Left ventricle myocardium inferior (tissue), 1 donor: Measurements from ENCODE around the gene PDE10A. TPM values are rescaled to one million over a fixed set of nuclear protein-coding genes. Genes with fewer than 3 reads are reported as not detected.
A peak's percentile ranks its signal among the peaks of the same experiment; 100 is the strongest.

Experiments used
- DNase-seq: peaks from one replicate; pipeline ENCODE4 v3.0.0-alpha.2; 2020
- H3K27ac ChIP-seq: fragments of 200-600 bp; replicated peaks from 2 replicates; pipeline ENCODE4 v1.8.0; 2021
- H3K27me3 ChIP-seq: fragments of 200-600 bp; 2 replicates; pipeline ENCODE4 v1.8.0; 2021; ENCODE audit warnings: low read depth
- H3K36me3 ChIP-seq: fragments of 200-600 bp; 2 replicates; pipeline ENCODE4 v1.8.0; 2021
- H3K4me1 ChIP-seq: fragments of 200-600 bp; 2 replicates; pipeline ENCODE4 v1.8.0; 2021
- H3K4me3 ChIP-seq: fragments of 200-600 bp; 2 replicates; pipeline ENCODE4 v1.8.0; 2021; ENCODE audit warnings: mild to moderate bottlenecking, moderate library complexity
- H3K9me3 ChIP-seq: fragments of 200-600 bp; replicated peaks from 2 replicates; pipeline ENCODE4 v1.8.0; 2021
- CTCF ChIP-seq: fragments of 200-600 bp; IDR thresholded peaks from 2 replicates; pipeline ENCODE4 v1.8.0; 2021; ENCODE audit warnings: antibody characterized with exemption, mild to moderate bottlenecking, borderline replicate concordance
- intact Hi-C: fragments of 100-400 bp; cut with micrococcal nuclease; formaldehyde crosslinking; loops from one replicate; pipeline ENCODE4 v1.11.0; 2022
- total RNA-seq: library from RNA; stranded (reverse); fragmentation: NEBNext Ultra II Directional; extraction: Animal tissue kit (Norgen Biotek cat#: 25700); gene quantifications from one replicate; pipeline ENCODE4 v1.2.1, GENCODE V29; 2021
- donor health status: DM: no; HTN: yes; CAD: no; lungs with severe emphysema.

The PDE10A gene
- total RNA-seq, 1 donor from 2014 or later = 12.2 TPM

GRCh38 chr6:165637586-165637985 is 25.5 kb downstream of the PDE10A start:
- H3K27me3 ChIP-seq = no peaks in the 10 kb centered on the region
- intact Hi-C loops = no loop called here
- TF ChIP-seq CTCF = no peak
- no peaks in the 10 kb centered on the region for H3K9me3 ChIP-seq
- peak overlapping the region; percentile 42 for H3K27ac ChIP-seq
- peaks cover 67% of the 10 kb centered on the region for H3K4me1 ChIP-seq
- no peak for DNase-seq
- H3K4me3 ChIP-seq = peak overlapping the region; percentile 28
- no peaks in the 10 kb centered on the region for H3K36me3 ChIP-seq

- Histone ChIP-seq H3K36me3 (no peaks in the 10 kb centered on the region), H3K27ac (peak overlapping the region; percentile 24), H3K27me3 (no peaks in the 10 kb centered on the region), H3K9me3 (no peaks in the 10 kb centered on the region), H3K4me3 (no peak overlapping the region), H3K4me1 (peaks cover 71% of the 10 kb centered on the region)
- no peak for TF ChIP-seq CTCF
- no peak for DNase-seq
- intact Hi-C loops = no loop called here
These were observed 26.5 kb downstream of the PDE10A start for GRCh38 chr6:165636402-165637048.

- H3K27me3 ChIP-seq = no peaks in the 10 kb centered on the region
- H3K27ac ChIP-seq = no peak overlapping the region
- no peaks in the 10 kb centered on the region for H3K36me3 ChIP-seq
- no peak for TF ChIP-seq CTCF
- intact Hi-C loops = no loop called here
- H3K4me3 ChIP-seq = no peak overlapping the region
- H3K4me1 ChIP-seq = peaks cover 70% of the 10 kb centered on the region
- H3K9me3 ChIP-seq = no peaks in the 10 kb centered on the region
- no peak for DNase-seq
These were observed 27.1 kb downstream of the PDE10A start for GRCh38 chr6:165635965-165636364.

GRCh38 chr6:165634101-165634880 is 28.8 kb downstream of the PDE10A start:
- no peaks in the 10 kb centered on the region for H3K36me3 ChIP-seq
- H3K4me1 ChIP-seq = peaks cover 73% of the 10 kb centered on the region
- H3K9me3 ChIP-seq = no peaks in the 10 kb centered on the region
- no peak overlapping the region for H3K4me3 ChIP-seq
- no peak for DNase-seq
- H3K27ac ChIP-seq = no peak overlapping the region
- intact Hi-C loops = no loop called here
- no peak for TF ChIP-seq CTCF
- no peaks in the 10 kb centered on the region for H3K27me3 ChIP-seq

GRCh38 chr6:165632194-165632593 is 30.8 kb downstream of the PDE10A start:
- no peak overlapping the region for H3K4me3 ChIP-seq

More at GRCh38 chr6:165632194-165632593, 30.8 kb downstream of the PDE10A start:
- DNase-seq = no peak
- H3K36me3 ChIP-seq = no peaks in the 10 kb centered on the region
- no peaks in the 10 kb centered on the region for H3K9me3 ChIP-seq
- intact Hi-C loops = no loop called here
- no peaks in the 10 kb centered on the region for H3K27me3 ChIP-seq
- TF ChIP-seq CTCF = no peak
- H3K27ac ChIP-seq = peak overlapping the region; percentile 39
- H3K4me1 ChIP-seq = peaks cover 58% of the 10 kb centered on the region
